Thoracic aorta (tissue), 2 donors: ENCODE data around the gene ABCC11. TPM values are rescaled to one million over a fixed set of nuclear protein-coding genes. Genes with fewer than 3 reads are reported as not detected.

ENCODE experiments used
- ATAC-seq: fragments of 150-250 bp; one replicate; pipeline ENCODE4 v1.8.0; 2017; ENCODE audit warnings: low read depth; ENCODE audit not compliant: insufficient number of reproducible peaks, low FRiP score
- DNase-seq: peaks from one replicate; pipeline ENCODE4 v3.0.0-alpha.2; 2020; ENCODE audit warnings: low spot score
- H3K27ac ChIP-seq, 2 donors: fragments of 200-600 bp; sonication (generic); 1 replicate in 1 of 2; 2 replicates in 1 of 2; pipeline ENCODE4 v1.5.1; 2016; ENCODE audit warnings: mild to moderate bottlenecking in 2 of 2, moderate library complexity in 2 of 2
- H3K27me3 ChIP-seq: fragments of 200-600 bp; sonication (generic); replicated peaks from 2 replicates; pipeline ENCODE4 v1.6.0; 2016; ENCODE audit warnings: mild to moderate bottlenecking; ENCODE audit not compliant: insufficient read depth
- H3K36me3 ChIP-seq: fragments of 200-600 bp; sonication (generic); one replicate; pipeline ENCODE4 v1.5.1; 2016
- H3K4me1 ChIP-seq, 2 donors: fragments of 200-600 bp; sonication (generic); 1 replicate in 1 of 2; 2 replicates in 1 of 2; pipeline versions ENCODE4 v1.5.1 to v1.6.0; 2016; ENCODE audit warnings: low read depth in 2 of 2, mild to moderate bottlenecking in 1 of 2; ENCODE audit not compliant: control insufficient read depth in 1 of 2
- H3K4me3 ChIP-seq: fragments of 200-600 bp; sonication (generic); 2 replicates; pipeline ENCODE4 v1.5.1; 2016; ENCODE audit warnings: mild to moderate bottlenecking
- H3K9me3 ChIP-seq: fragments of 200-600 bp; sonication (generic); 2 replicates; pipeline ENCODE4 v1.5.1; 2016
- CTCF ChIP-seq: fragments of 200-600 bp; sonication (generic); IDR thresholded peaks from one replicate; pipeline ENCODE4 v1.5.1; 2019; ENCODE audit warnings: antibody characterized with exemption
- total RNA-seq, 2 donors: library from RNA; depleted of rRNA; stranded (reverse); fragments of >200 nt; gene quantifications; one replicate each; pipeline versions ENCODE4 v1.1.0 to v1.2.3, GENCODE V29; 2016

ABCC11 gene
- total RNA-seq, 2 donors from 2014 or later: not detected

- H3K36me3 ChIP-seq: no peaks in the 10 kb centered on the region
- ATAC-seq: no peak
- H3K4me1 ChIP-seq: peaks cover 0 to 4% of the 10 kb centered on the region in 2 donors
- no peaks in the 10 kb centered on the region for H3K27me3 ChIP-seq
- H3K27ac ChIP-seq: no peak overlapping the region
- no peaks in the 10 kb centered on the region for H3K9me3 ChIP-seq
- no peak overlapping the region for H3K4me3 ChIP-seq
- DNase-seq: no peak
- no peak for TF ChIP-seq CTCF
These were observed 123.1 kb downstream of the ABCC11 start for GRCh38 chr16:48124266-48124665.

GRCh38 chr16:48123104-48123788 lies 124.1 kb downstream of the ABCC11 start:
- Histone ChIP-seq H3K4me3 (no peak overlapping the region), H3K27me3 (no peaks in the 10 kb centered on the region), H3K9me3 (no peaks in the 10 kb centered on the region), H3K4me1 (peaks cover 0 to 4% of the 10 kb centered on the region in 2 donors), H3K27ac (no peak overlapping the region), H3K36me3 (no peaks in the 10 kb centered on the region)
- DNase-seq: no peak
- peak; percentile 84 for ATAC-seq
- TF ChIP-seq CTCF: no peak

- H3K27me3 ChIP-seq: no peaks in the 10 kb centered on the region
- no peaks in the 10 kb centered on the region for H3K9me3 ChIP-seq
- H3K4me3 ChIP-seq: no peak overlapping the region
- ATAC-seq: no peak
- no peaks in the 10 kb centered on the region for H3K36me3 ChIP-seq
- H3K27ac ChIP-seq: no peak overlapping the region
- no peak for TF ChIP-seq CTCF
- H3K4me1 ChIP-seq: no peaks in the 10 kb centered on the region
- no peak for DNase-seq
These were observed 126.1 kb downstream of the ABCC11 start for GRCh38 chr16:48121276-48121675.

GRCh38 chr16:48118841-48119240 lies 128.5 kb downstream of the ABCC11 start:
- Histone ChIP-seq H3K9me3 (no peaks in the 10 kb centered on the region), H3K4me1 (no peaks in the 10 kb centered on the region), H3K27me3 (no peaks in the 10 kb centered on the region), H3K36me3 (no peaks in the 10 kb centered on the region), H3K27ac (no peak overlapping the region), H3K4me3 (no peak overlapping the region)
- TF ChIP-seq CTCF: no peak
- no peak for ATAC-seq
- no peak for DNase-seq

GRCh38 chr16:48117217-48118105 lies 129.9 kb downstream of the ABCC11 start:
- H3K9me3 ChIP-seq: no peaks in the 10 kb centered on the region
- TF ChIP-seq CTCF: peak; percentile 29
- DNase-seq: no peak
- no peaks in the 10 kb centered on the region for H3K36me3 ChIP-seq
- H3K4me1 ChIP-seq: no peaks in the 10 kb centered on the region
- ATAC-seq: no peak
- no peaks in the 10 kb centered on the region for H3K27me3 ChIP-seq
- H3K27ac ChIP-seq: no peak overlapping the region
- no peak overlapping the region for H3K4me3 ChIP-seq
